Right lobe of liver (tissue), 4 donors: ENCODE results near the gene OR2F1.

Experiments
- CTCF ChIP-seq, 4 donors: fragments of 200-600 bp in 3 of 4; fragments of 450-650 bp in 1 of 4; IDR thresholded peaks; one replicate each; pipeline versions ENCODE4 v1.5.1 to v1.8.0; 2016 to 2022; ENCODE audit warnings: antibody characterized with exemption in 4 of 4, mild to moderate bottlenecking in 2 of 4
- POLR2A ChIP-seq: fragments of 450-650 bp; IDR thresholded peaks from one replicate; pipeline ENCODE4 v1.6.1; 2017; ENCODE audit warnings: antibody characterized with exemption, mild to moderate bottlenecking
- donor health status: DM: no; HTN: no; CAD: no.
- donor health status: DM: no; HTN: no; CAD: no.
- donor health status: DM: no; HTN: yes; CAD: no.

- TF ChIP-seq POLR2A, result no peak
- no peak for TF ChIP-seq CTCF (IDR thresholded peaks at IDR 0.05)
These were observed 51.5 kb downstream of the OR2F1 start for GRCh38 chr7:144006029-144006691.
